PC-9 (cell line): ENCODE measurements around the gene POGK.

ENCODE experiments used
- CTCF ChIP-seq: fragments of 200-600 bp; sonication (generic); conservative IDR thresholded peaks from 2 replicates; pipeline ENCODE4 v1.6.1; 2017; ENCODE audit warnings: mixed run types, antibody characterized with exemption, mild to moderate bottlenecking, moderate library complexity
- EZH2 ChIP-seq: fragments of 200-600 bp; sonication (generic); IDR thresholded peaks from 2 replicates; pipeline ENCODE4 v1.8.0; 2017; ENCODE audit warnings: antibody characterized with exemption, low read depth

GRCh38 chr1:166902279-166902678, 63.0 kb downstream of the POGK start:
- TF ChIP-seq CTCF (no peak), EZH2 (no peak)
